ENCODE measurements around the gene TCERG1L. TPM values are rescaled to one million over a fixed set of nuclear protein-coding genes. Genes with fewer than 3 reads are reported as not detected.

TCERG1L gene
- total RNA-seq, 2 donors from 2014 or later, result 0.05 TPM; not detected in 1

GRCh38 chr10:131061216-131061615, 250.3 kb downstream of the TCERG1L start:
- Mint-ChIP-seq H3K4me3 (no peak overlapping the region), H3K27ac (no peak overlapping the region), H3K36me3 (ENCODE audit: low read depth) (no peaks in the 10 kb centered on the region), H3K9me3 (peaks cover 7% of the 10 kb centered on the region), H3K27me3 (peaks cover 5% of the 10 kb centered on the region), H3K4me1 (no peaks in the 10 kb centered on the region)
- no peak for ATAC-seq (replicated peaks)

DNA sequence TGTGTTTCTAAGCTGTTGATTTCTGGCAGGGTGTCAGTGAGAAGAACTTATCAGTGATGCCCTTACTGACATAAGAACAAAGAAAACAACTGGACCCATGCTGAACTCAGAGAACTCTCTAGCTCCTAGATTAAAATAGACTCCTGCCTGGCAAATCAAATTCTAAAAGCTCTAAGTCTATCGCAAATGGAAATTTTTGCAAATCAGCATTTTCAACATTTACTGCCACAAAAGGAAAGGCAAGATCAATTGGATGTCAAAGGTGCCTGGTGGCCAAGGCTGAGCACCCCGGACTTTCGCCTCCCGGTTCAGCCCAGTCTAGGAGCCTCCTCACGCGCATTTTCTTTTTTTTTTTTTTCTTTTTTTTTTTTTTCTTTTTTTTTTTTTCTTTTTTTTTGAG, 251.6 kb downstream of the TCERG1L start:
- ATAC-seq (replicated peaks), result no peak
- Mint-ChIP-seq H3K4me3 (no peak overlapping the region), H3K9me3 (peaks cover 7% of the 10 kb centered on the region), H3K36me3 (ENCODE audit: low read depth) (no peaks in the 10 kb centered on the region), H3K27ac (no peak overlapping the region), H3K27me3 (peaks cover 4% of the 10 kb centered on the region), H3K4me1 (no peaks in the 10 kb centered on the region)

DNA sequence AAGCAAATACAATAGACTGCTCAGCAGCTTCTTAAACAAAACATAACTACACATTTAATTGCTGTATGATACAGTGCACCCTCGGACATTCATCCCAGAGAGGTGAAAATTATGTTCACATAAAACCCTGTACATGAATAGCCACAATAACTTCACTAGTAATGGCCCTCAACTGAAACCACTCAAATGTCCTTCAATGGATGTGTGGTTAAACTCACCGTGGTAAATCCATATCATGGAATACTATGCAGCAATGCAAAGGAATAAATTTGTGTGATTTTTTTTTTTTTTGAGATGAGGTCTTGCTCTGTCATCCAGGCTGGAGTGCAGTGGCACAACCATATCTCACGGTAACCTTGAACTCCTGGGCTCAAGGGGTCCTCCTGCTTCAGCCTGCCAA, 252.7 kb downstream of the TCERG1L start:
- H3K9me3 Mint-ChIP-seq, result peaks cover 7% of the 10 kb centered on the region
- no peaks in the 10 kb centered on the region for H3K4me1 Mint-ChIP-seq
- ATAC-seq (replicated peaks), result no peak
- no peak overlapping the region for H3K27ac Mint-ChIP-seq
- H3K27me3 Mint-ChIP-seq, result peaks cover 4% of the 10 kb centered on the region
- no peaks in the 10 kb centered on the region for H3K36me3 Mint-ChIP-seq (ENCODE audit: low read depth)
- no peak overlapping the region for H3K4me3 Mint-ChIP-seq

DNA sequence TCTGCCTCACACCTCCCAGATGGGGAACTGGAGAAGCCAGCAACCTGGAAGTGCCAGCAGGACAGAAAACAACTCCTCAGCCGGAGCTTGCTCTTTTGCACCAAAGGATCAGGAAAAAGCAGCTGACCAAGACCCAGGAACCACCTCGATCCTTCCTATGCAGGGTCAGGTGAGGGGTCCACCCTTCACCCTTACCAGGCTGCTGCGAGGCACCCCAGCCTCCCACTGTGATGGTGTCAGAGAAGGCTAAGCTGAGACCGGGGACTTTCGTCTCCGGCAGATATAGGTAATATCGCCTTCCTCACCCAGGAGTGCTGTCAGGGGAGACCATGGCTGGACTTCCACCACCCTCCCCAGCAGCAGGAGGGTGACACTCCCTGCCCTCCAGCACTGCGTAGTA, 254.7 kb downstream of the TCERG1L start:
- no peak overlapping the region for H3K27ac Mint-ChIP-seq
- no peaks in the 10 kb centered on the region for H3K4me1 Mint-ChIP-seq
- H3K4me3 Mint-ChIP-seq, result no peak overlapping the region
- no peak for ATAC-seq (replicated peaks)
- H3K27me3 Mint-ChIP-seq, result no peaks in the 10 kb centered on the region
- H3K9me3 Mint-ChIP-seq, result peaks cover 7% of the 10 kb centered on the region
- H3K36me3 Mint-ChIP-seq (ENCODE audit: low read depth), result no peaks in the 10 kb centered on the region

- Mint-ChIP-seq H3K27ac (no peak overlapping the region), H3K9me3 (peaks cover 8% of the 10 kb centered on the region), H3K36me3 (ENCODE audit: low read depth) (no peaks in the 10 kb centered on the region), H3K4me3 (no peak overlapping the region), H3K4me1 (no peaks in the 10 kb centered on the region), H3K27me3 (no peaks in the 10 kb centered on the region)
- ATAC-seq (replicated peaks), result no peak
These were observed 255.4 kb downstream of the TCERG1L start for GRCh38 chr10:131056091-131056579.

- no peak for ATAC-seq (replicated peaks)
- no peaks in the 10 kb centered on the region for H3K27me3 Mint-ChIP-seq
- H3K27ac Mint-ChIP-seq, result no peak overlapping the region
- no peaks in the 10 kb centered on the region for H3K36me3 Mint-ChIP-seq (ENCODE audit: low read depth)
- peaks cover 10% of the 10 kb centered on the region for H3K9me3 Mint-ChIP-seq
- no peaks in the 10 kb centered on the region for H3K4me1 Mint-ChIP-seq
- H3K4me3 Mint-ChIP-seq, result no peak overlapping the region
These were observed 256.1 kb downstream of the TCERG1L start for GRCh38 chr10:131055437-131055836.

GRCh38 chr10:131053192-131053591, 258.3 kb downstream of the TCERG1L start:
- Mint-ChIP-seq H3K9me3 (peaks cover 10% of the 10 kb centered on the region), H3K27me3 (no peaks in the 10 kb centered on the region), H3K36me3 (ENCODE audit: low read depth) (no peaks in the 10 kb centered on the region), H3K27ac (no peak overlapping the region), H3K4me1 (no peaks in the 10 kb centered on the region), H3K4me3 (no peak overlapping the region)
- ATAC-seq (replicated peaks), result no peak

DNA sequence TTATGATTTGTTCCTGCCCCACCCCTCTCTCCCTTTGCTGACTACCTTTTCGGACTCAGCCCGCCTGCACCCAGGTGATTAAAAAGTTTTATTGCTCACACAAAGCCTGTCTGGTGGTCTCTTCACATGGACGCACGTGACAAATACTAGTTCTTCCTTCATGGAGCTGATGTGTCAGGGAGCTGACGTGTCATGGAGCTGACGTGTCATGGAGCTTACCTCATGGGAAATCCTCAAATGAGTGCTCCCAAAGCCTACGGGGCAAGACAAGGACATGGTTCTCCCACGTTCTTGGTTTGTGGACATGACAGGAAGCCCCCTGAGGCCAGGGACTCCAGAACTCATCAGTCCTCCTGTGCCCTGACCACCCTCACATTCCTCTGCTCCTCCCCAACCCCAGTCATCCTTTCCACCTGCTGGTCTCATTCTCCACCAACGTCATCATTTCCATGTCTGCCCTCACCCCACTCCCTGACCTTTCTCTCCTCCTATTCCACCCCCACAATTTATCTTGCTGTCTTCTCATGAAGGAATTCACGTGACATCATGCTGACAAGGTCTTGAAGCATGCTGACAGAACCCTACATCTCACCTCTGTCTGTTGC, 261.3 kb downstream of the TCERG1L start:
- Mint-ChIP-seq H3K9me3 (peaks cover 6% of the 10 kb centered on the region), H3K4me3 (no peak overlapping the region), H3K4me1 (no peaks in the 10 kb centered on the region), H3K27me3 (no peaks in the 10 kb centered on the region), H3K27ac (no peak overlapping the region), H3K36me3 (ENCODE audit: low read depth) (no peaks in the 10 kb centered on the region)
- no peak for ATAC-seq (replicated peaks)

- Mint-ChIP-seq H3K9me3 (peaks cover 6% of the 10 kb centered on the region), H3K36me3 (ENCODE audit: low read depth) (no peaks in the 10 kb centered on the region), H3K4me1 (no peaks in the 10 kb centered on the region), H3K27ac (no peak overlapping the region), H3K4me3 (no peak overlapping the region), H3K27me3 (no peaks in the 10 kb centered on the region)
- ATAC-seq (replicated peaks), result no peak
These were observed 262.5 kb downstream of the TCERG1L start for GRCh38 chr10:131049016-131049415.

DNA sequence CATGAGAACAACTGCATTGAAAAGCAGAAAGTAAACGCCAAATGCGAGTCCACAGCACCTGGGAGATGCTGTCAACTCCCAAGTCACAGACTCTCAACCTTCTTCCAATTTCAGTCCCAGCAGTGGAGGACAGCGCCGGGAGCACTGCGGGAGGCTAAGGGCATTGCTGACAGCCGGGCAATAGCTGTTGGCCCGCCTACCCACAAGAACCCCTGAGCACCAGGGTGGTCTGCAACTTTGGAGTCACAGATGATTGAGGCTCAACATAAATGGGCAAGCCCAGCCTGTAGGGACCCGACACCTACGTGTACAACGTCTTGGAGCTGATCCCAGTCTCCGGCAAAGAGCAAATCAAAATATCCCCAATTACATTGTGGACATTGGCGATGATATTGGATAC, 262.9 kb downstream of the TCERG1L start:
- Mint-ChIP-seq H3K36me3 (ENCODE audit: low read depth) (no peaks in the 10 kb centered on the region), H3K4me1 (no peaks in the 10 kb centered on the region), H3K9me3 (peaks cover 6% of the 10 kb centered on the region), H3K4me3 (no peak overlapping the region), H3K27me3 (no peaks in the 10 kb centered on the region), H3K27ac (no peak overlapping the region)
- ATAC-seq (replicated peaks), result no peak

- Mint-ChIP-seq H3K4me3 (no peak overlapping the region), H3K27me3 (no peaks in the 10 kb centered on the region), H3K9me3 (peaks cover 6% of the 10 kb centered on the region), H3K4me1 (no peaks in the 10 kb centered on the region), H3K36me3 (ENCODE audit: low read depth) (no peaks in the 10 kb centered on the region), H3K27ac (no peak overlapping the region)
- no peak for ATAC-seq (replicated peaks)
These were observed 264.0 kb downstream of the TCERG1L start for GRCh38 chr10:131047501-131047900.

DNA sequence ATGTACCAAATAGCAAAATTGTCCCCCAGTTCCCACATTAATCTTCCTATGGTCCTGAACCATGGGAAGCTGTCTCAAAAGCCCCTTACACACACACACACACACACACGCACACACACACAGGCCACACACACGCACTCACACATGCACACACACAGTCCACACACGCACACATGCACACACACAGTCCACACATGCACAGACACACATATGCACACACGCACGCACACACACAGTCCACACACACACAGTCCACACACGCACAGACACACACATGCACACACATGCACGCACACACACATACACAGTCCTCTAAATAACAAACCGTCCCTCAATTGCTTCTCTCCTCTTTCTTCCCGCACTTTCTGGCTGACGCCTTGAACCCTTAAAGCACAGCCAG, 265.3 kb downstream of the TCERG1L start:
- H3K36me3 Mint-ChIP-seq (ENCODE audit: low read depth), result no peaks in the 10 kb centered on the region
- H3K27ac Mint-ChIP-seq, result no peak overlapping the region
- peaks cover 6% of the 10 kb centered on the region for H3K9me3 Mint-ChIP-seq
- ATAC-seq (replicated peaks), result no peak
- no peaks in the 10 kb centered on the region for H3K4me1 Mint-ChIP-seq
- H3K4me3 Mint-ChIP-seq, result no peak overlapping the region
- H3K27me3 Mint-ChIP-seq, result no peaks in the 10 kb centered on the region

GRCh38 chr10:131044379-131045111, 267.0 kb downstream of the TCERG1L start:
- Mint-ChIP-seq H3K9me3 (peaks cover 4% of the 10 kb centered on the region), H3K27ac (no peak overlapping the region), H3K4me1 (no peaks in the 10 kb centered on the region), H3K36me3 (ENCODE audit: low read depth) (no peaks in the 10 kb centered on the region), H3K27me3 (no peaks in the 10 kb centered on the region), H3K4me3 (no peak overlapping the region)
- no peak for ATAC-seq (replicated peaks)

- H3K27ac Mint-ChIP-seq, result no peak overlapping the region
- ATAC-seq (replicated peaks), result no peak
- H3K4me1 Mint-ChIP-seq, result no peaks in the 10 kb centered on the region
- no peak overlapping the region for H3K4me3 Mint-ChIP-seq
- no peaks in the 10 kb centered on the region for H3K36me3 Mint-ChIP-seq (ENCODE audit: low read depth)
- H3K9me3 Mint-ChIP-seq, result peaks cover 4% of the 10 kb centered on the region
- no peaks in the 10 kb centered on the region for H3K27me3 Mint-ChIP-seq
These were observed 268.4 kb downstream of the TCERG1L start for GRCh38 chr10:131043039-131043691.

Measured in activated T-helper 17 cell treated with anti-CD3 and anti-CD28 coated beads, Interleukin-2, amount 50 U/mL, for 72 hours (primary cell).